Central memory CD8-positive, alpha-beta T cell (primary cell): ENCODE data around the gene C16orf95.
"Not testable (repeated sequence)": the region's sequence is repeated elsewhere in the genome, so short reads cannot be mapped to it uniquely, and the experiment has no call there.

Experiments used
- ATAC-seq: fragments of 150-1000 bp; cut with Tn5 transposase; replicated peaks from 2 replicates; pipeline ENCODE4 v1.10.0; 2022; ENCODE audit warnings: mild to moderate bottlenecking, moderate FRiP score, moderate number of reproducible peaks; ENCODE audit not compliant: poor library complexity, severe bottlenecking; ENCODE audit errors: extremely low read depth
- DNase-seq, 2 donors: peaks; one replicate each; pipeline ENCODE4 v3.0.0; 2021; ENCODE audit warnings: low spot score in 2 of 2
- H3K27ac Mint-ChIP-seq: one replicate; pipeline ENCODE4 v1.8.0; 2022; ENCODE audit warnings: low read depth, mild to moderate bottlenecking, moderate library complexity, mixed read lengths
- H3K27me3 Mint-ChIP-seq: one replicate; pipeline ENCODE4 v1.8.0; 2022; ENCODE audit warnings: mixed read lengths
- H3K36me3 Mint-ChIP-seq: one replicate; pipeline ENCODE4 v1.8.0; 2022; ENCODE audit warnings: mild to moderate bottlenecking, moderate library complexity, mixed read lengths; ENCODE audit not compliant: insufficient read depth
- H3K4me1 Mint-ChIP-seq: one replicate; pipeline ENCODE4 v1.8.0; 2022; ENCODE audit warnings: mixed read lengths
- H3K4me3 Mint-ChIP-seq: one replicate; pipeline ENCODE4 v1.8.0; 2022; ENCODE audit warnings: mild to moderate bottlenecking, moderate library complexity, mixed read lengths
- H3K9me3 Mint-ChIP-seq: one replicate; pipeline ENCODE4 v1.8.0; 2022; ENCODE audit warnings: mixed read lengths

The C16orf95 gene

GRCh38 chr16:87258653-87259052, 58.5 kb downstream of the C16orf95 start:
- H3K9me3 Mint-ChIP-seq, ATAC-seq: not testable (repeated sequence)

DNA sequence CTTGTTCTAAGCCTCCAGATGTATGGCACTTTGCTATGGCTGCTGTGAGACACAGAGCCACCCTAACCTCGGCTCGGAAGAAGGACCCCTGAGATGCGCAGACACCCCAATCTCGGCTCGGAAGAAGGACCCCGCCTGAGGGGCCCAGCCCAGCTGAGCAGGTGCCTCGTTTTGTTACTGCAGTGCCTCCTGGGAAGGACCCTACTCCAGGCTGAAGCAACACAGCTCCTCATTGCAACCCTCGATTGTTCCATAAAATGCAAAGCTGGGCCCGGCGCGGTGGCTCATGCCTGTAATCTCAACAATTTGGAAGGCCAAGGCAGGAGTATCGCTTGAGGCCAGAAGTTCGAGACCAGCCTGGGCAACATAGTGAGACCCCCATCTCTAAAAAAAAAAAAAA, 61.3 kb downstream of the C16orf95 start:
- no peak for ATAC-seq
- H3K9me3 Mint-ChIP-seq = peaks cover 3% of the 10 kb centered on the region
- H3K4me1 Mint-ChIP-seq = no peaks in the 10 kb centered on the region
- H3K27me3 Mint-ChIP-seq = no peaks in the 10 kb centered on the region
- H3K36me3 Mint-ChIP-seq = peaks cover 2% of the 10 kb centered on the region
- DNase-seq = no peak
- H3K27ac Mint-ChIP-seq = no peak overlapping the region
- H3K4me3 Mint-ChIP-seq = no peak overlapping the region

More at GRCh38 chr16:87258653-87259052, 58.5 kb downstream of the C16orf95 start:
- not testable (repeated sequence) for H3K36me3 Mint-ChIP-seq, DNase-seq, H3K4me1 Mint-ChIP-seq, H3K27ac Mint-ChIP-seq, H3K4me3 Mint-ChIP-seq, H3K27me3 Mint-ChIP-seq

DNA sequence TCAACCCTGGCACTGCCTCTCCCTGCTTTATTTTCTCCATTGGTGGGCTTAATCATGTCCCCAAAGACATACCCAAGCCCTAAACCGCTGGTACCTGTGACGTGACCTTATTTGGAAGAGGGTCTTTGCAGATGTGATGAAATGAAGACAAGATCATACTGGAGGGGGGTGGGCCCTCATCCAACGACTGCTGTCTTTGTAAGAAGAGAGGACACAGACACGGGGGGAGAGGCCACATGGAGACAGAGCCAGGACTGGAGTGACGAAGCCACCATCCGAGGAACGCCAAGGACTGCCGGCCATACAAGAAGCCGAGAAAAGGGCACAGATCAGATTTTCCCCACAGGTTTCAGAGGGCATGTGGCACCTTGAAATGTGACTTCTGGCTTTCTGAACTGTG, 62.5 kb downstream of the C16orf95 start:
- Mint-ChIP-seq H3K9me3 (no peaks in the 10 kb centered on the region), H3K4me1 (no peaks in the 10 kb centered on the region), H3K27ac (no peak overlapping the region), H3K27me3 (no peaks in the 10 kb centered on the region), H3K36me3 (peaks cover 2% of the 10 kb centered on the region), H3K4me3 (no peak overlapping the region)
- no peak for ATAC-seq
- DNase-seq = no peak

- Mint-ChIP-seq H3K27me3 (no peaks in the 10 kb centered on the region), H3K9me3 (no peaks in the 10 kb centered on the region), H3K4me3 (no peak overlapping the region), H3K27ac (no peak overlapping the region), H3K4me1 (no peaks in the 10 kb centered on the region), H3K36me3 (peaks cover 2% of the 10 kb centered on the region)
- ATAC-seq (no peak), DNase-seq (no peak)
These were observed 62.9 kb downstream of the C16orf95 start for GRCh38 chr16:87254296-87254695.

GRCh38 chr16:87253536-87253935, 63.7 kb downstream of the C16orf95 start:
- H3K27ac Mint-ChIP-seq = no peak overlapping the region
- H3K27me3 Mint-ChIP-seq = no peaks in the 10 kb centered on the region
- no peaks in the 10 kb centered on the region for H3K4me1 Mint-ChIP-seq
- H3K9me3 Mint-ChIP-seq = no peaks in the 10 kb centered on the region
- no peak overlapping the region for H3K4me3 Mint-ChIP-seq
- peaks cover 2% of the 10 kb centered on the region for H3K36me3 Mint-ChIP-seq
- DNase-seq = no peak
- no peak for ATAC-seq
